GM12874 (cell line): ENCODE results near the gene MFGE8.

Experiments
- TF ChIP-seq, protein P1 (sequence below): IDR thresholded peaks from 2 replicates; pipeline ENCODE4 v1.5.1; 2011; ENCODE audit warnings: low read depth, mild to moderate bottlenecking, control low read depth, low read length, moderate library complexity; ENCODE audit not compliant: insufficient read depth

MFGE8 gene

DNA sequence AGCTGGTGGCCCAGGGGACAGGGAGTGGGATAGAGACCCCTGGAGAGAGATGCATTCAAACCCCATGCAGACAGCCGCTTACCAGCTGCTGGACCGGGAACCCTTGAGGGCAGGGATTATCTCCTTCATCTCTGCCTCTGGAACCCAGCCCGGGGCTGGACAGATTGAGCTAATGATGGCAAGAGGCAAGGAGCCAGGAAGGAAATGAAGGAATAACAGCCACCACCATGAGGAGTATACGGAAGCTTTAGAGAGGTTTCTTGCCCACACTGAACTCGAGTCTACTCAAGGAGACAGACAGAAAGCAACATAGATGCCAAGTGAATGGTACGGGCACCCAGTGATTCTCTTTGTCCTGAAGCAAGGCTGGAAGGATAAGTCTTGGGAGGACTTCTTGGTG lies 41.1 kb downstream of the MFGE8 start:
- TF ChIP-seq, protein P1, sequence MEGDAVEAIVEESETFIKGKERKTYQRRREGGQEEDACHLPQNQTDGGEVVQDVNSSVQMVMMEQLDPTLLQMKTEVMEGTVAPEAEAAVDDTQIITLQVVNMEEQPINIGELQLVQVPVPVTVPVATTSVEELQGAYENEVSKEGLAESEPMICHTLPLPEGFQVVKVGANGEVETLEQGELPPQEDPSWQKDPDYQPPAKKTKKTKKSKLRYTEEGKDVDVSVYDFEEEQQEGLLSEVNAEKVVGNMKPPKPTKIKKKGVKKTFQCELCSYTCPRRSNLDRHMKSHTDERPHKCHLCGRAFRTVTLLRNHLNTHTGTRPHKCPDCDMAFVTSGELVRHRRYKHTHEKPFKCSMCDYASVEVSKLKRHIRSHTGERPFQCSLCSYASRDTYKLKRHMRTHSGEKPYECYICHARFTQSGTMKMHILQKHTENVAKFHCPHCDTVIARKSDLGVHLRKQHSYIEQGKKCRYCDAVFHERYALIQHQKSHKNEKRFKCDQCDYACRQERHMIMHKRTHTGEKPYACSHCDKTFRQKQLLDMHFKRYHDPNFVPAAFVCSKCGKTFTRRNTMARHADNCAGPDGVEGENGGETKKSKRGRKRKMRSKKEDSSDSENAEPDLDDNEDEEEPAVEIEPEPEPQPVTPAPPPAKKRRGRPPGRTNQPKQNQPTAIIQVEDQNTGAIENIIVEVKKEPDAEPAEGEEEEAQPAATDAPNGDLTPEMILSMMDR, result no peak

DNA sequence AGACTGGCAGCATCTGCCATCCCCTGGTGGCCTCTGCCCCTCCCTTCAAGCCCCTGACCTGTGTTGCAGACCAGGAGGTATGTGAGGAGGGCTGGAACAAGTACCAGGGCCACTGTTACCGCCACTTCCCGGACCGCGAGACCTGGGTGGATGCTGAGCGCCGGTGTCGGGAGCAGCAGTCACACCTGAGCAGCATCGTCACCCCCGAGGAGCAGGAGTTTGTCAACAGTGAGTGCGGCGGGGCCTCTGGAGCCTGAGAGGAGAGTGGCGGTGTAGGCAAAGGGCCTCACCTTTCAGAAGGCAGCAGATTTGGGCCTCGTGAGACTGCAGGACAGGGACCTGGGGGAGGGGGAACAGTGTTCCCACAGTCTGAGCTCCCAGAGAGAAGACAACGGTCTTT lies 41.9 kb downstream of the MFGE8 start:
- TF ChIP-seq, protein P1, result no peak

DNA sequence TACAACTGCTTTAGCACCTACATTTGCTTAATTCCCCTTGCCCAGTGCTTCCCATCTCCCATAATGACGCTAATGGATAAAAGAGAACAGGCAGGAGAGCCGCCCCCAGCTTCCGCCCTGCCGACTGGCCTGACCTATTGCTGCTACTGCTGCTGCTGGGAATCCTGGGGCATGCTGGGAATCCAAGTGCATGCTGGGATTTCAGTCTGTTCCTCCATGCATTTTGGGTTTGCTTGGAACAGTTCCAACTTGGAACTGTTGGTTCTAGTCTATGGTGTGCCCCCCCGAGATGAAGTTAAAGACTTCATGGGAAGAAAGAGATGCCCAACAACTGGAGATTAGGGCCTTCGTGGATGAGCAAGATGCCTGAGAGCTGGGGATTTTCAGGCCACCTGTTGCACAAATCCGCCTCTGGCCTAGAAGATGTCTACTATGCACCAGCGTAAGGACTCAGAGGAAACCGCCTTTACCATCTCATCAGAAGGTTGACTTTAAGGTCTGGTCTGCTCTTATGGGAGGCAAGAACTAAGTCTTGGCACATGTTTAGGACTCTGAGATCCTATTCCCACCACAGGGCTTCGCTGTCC lies 46.8 kb downstream of the MFGE8 start:
- TF ChIP-seq, protein P1, result no peak

DNA sequence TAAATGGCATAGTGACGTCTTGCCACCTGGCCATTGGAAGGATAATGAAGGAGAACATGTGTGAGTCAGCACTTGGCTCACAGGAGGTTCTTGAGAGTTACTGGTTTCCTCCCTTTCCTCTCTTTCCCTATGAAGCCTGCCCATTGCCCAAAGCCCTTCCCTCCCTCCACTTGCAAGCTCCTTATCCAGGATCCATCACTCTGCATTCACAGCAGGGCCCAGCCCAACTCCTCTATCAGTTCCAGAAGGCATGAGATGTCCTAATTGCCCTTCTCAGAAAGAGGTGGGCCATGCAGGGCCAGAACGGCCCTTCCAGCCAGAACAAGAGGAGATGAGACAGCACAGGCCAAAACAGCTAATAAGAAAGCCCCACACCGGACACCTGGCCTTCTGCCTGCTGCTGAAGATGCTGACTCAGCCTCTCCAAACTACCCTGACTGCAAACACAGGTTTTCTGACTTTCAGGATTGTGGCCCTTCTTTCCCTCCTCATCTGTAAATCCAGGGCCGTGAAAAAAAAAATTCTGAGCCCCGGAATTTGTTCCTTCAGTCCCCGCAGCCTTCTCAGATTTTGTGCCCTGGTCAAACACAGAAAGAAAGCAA lies 47.6 kb downstream of the MFGE8 start:
- TF ChIP-seq, protein P1, result no peak

DNA sequence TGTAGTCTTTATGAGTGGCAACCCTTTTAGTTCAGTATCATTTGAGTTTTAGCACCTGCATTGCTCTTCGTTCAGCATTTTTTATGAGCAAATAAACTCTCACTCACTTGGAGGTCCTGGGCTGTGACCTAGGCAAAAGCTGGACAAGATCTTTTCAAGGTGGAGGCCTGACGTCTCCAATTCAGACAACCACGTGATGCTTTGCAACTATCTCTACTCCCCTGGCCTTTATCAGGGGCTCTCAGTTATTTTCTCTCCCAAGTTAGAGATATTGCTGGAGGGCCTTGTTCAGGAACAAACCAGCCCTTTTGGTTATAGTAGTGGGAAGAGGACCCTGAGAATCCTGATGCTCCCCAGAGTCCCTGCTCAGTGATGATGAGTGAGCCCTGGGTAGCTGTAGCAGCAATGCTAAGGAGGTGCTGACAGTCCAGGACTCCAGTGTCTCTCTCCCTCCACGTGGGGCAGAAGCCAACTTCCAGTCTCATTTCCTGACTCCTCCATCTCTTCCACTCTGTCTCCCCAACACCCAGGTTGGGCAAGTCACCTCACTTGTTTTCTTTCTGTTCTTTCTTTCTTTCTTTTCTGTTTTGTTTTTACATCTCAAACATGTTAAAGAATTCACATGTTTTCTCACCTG lies 48.2 kb downstream of the MFGE8 start:
- TF ChIP-seq, protein P1, result no peak

DNA sequence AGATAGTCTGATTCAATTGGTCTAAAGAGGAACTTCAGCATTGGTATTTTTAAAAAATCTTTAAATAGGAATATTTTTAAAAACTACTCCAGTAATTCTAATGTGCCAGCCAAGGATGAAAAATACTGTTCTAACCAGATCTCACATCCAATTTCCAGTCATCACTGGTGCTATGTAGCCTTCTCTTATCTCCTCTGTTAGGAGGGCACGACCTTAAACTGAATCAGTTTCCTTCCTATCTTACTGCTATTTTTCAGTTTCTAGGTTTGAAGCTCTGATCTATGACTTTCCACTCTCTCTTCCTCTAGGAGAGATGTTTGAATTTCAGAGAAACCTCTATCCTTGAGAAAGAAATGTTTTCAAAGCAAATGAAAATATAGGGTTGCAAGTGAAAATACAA lies 49.8 kb downstream of the MFGE8 start:
- TF ChIP-seq, protein P1, result no peak

DNA sequence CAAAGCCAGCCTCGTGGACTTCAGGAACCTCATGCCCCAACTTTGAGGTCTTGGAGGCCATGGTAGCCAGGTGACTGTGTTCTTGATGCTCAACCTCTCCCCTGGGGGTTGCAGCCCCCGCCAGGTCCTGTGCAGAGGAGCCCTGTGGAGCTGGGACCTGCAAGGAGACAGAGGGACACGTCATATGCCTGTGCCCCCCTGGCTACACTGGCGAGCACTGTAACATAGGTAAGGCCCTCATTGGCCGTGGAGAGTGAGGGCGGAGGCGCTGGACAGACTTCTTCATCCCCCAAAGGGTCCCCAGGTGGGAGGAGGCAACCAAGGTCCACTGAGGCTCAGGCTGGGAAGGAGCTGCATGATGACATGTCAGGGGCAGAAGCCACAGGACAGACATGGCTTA lies 53.0 kb downstream of the MFGE8 start:
- TF ChIP-seq, protein P1, result no peak
